WERI-Rb-1 (cell line): ENCODE measurements around the gene PIRT.

Experiments
- DNase-seq: peaks from one replicate; pipeline ENCODE4 v3.0.0-alpha.2; 2020
- H3K27ac ChIP-seq: fragments of 250-450 bp; sonication (Bioruptor Pico); 2 replicates; pipeline ENCODE4 v1.5.1; 2020; ENCODE audit warnings: mild to moderate bottlenecking, moderate library complexity
- H3K27me3 ChIP-seq: fragments of 250-450 bp; sonication (Bioruptor Pico); 2 replicates; pipeline ENCODE4 v1.5.1; 2021; ENCODE audit warnings: mild to moderate bottlenecking, low read depth, moderate library complexity; ENCODE audit not compliant: insufficient read depth, severe bottlenecking
- H3K36me3 ChIP-seq: fragments of 250-450 bp; sonication (Bioruptor Pico); 2 replicates; pipeline ENCODE4 v1.5.1; 2020; ENCODE audit warnings: mild to moderate bottlenecking, moderate library complexity
- H3K4me3 ChIP-seq: 2 replicates; pipeline ENCODE4 v1.5.1; 2011; ENCODE audit warnings: low read depth, mild to moderate bottlenecking, control low read depth, low read length
- H3K9me3 ChIP-seq: fragments of 250-450 bp; sonication (Bioruptor Pico); 2 replicates; pipeline ENCODE4 v1.5.1; 2021; ENCODE audit warnings: mild to moderate bottlenecking, moderate library complexity; ENCODE audit not compliant: severe bottlenecking
- CTCF ChIP-seq: IDR thresholded peaks from 2 replicates; pipeline ENCODE4 v1.5.1; 2011; ENCODE audit warnings: low read depth, mild to moderate bottlenecking, control low read depth, inconsistent platforms, low read length

The PIRT gene

DNA sequence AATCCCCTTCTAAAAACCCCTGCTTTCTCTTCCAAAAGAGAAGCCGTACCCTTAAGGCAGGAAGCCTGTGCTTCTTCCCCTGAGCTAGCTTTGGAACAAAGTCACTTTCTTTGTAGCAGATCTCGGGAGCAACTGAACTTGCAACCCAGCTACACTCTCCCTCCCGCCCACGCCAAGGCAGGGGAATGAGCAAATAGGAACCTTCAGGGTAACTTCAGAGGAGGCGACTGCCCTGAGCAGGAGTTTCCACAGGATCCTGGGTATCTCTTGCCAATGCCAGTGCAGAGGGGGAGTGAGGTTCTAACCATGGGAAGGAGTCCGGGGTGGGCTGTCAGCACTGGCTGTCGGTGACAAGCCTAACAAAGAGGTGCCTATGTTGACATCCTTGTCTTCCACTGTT, 5.9 kb upstream of the PIRT start:
- H3K27ac ChIP-seq, result no peak overlapping the region
- H3K4me3 ChIP-seq, result no peak overlapping the region

GRCh38 chr17:10842658-10843057, 4.8 kb upstream of the PIRT start:
- H3K9me3 ChIP-seq, result no peaks in the 10 kb centered on the region
- H3K27ac ChIP-seq, result no peak overlapping the region
- DNase-seq, result no peak
- no peak for TF ChIP-seq CTCF
- no peaks in the 10 kb centered on the region for H3K36me3 ChIP-seq
- no peak overlapping the region for H3K4me3 ChIP-seq
- H3K27me3 ChIP-seq, result no peaks in the 10 kb centered on the region

More for the DNA sequence above, 5.9 kb upstream of the PIRT start:
- Histone ChIP-seq H3K36me3 (no peaks in the 10 kb centered on the region), H3K9me3 (no peaks in the 10 kb centered on the region), H3K27me3 (no peaks in the 10 kb centered on the region)
- no peak for TF ChIP-seq CTCF
- no peak for DNase-seq

- Histone ChIP-seq H3K9me3 (no peaks in the 10 kb centered on the region), H3K27me3 (no peaks in the 10 kb centered on the region), H3K36me3 (no peaks in the 10 kb centered on the region), H3K27ac (no peak overlapping the region), H3K4me3 (no peak overlapping the region)
- DNase-seq, result no peak
- TF ChIP-seq CTCF, result no peak
Measured at GRCh38 chr17:10838682-10839081, 795 bp upstream of the PIRT start.

- no peak for TF ChIP-seq CTCF
- no peaks in the 10 kb centered on the region for H3K27me3 ChIP-seq
- no peaks in the 10 kb centered on the region for H3K36me3 ChIP-seq
- H3K4me3 ChIP-seq, result no peak overlapping the region
- H3K9me3 ChIP-seq, result no peaks in the 10 kb centered on the region
- DNase-seq, result no peak
- no peak overlapping the region for H3K27ac ChIP-seq
Measured at GRCh38 chr17:10836966-10837590, 809 bp downstream of the PIRT start.

DNA sequence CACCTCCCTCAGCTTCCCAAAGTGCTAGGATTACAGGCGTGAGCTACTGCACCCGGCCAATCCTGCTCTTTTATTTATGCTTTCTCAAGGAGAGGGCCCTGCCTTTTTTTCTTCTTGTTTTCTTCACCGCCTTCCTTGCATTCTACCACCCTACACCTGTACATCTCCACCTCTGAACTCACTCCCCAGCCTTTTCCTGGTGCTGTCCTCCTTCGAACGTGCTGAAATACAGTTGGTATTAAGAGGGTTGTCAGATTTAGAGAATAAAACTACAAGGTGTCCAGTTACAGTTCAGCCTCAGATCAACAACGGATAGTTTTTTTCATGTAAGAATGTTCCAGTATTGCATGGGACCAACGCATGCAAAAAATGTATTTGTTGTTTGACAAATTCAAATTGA, 1.7 kb downstream of the PIRT start:
- H3K9me3 ChIP-seq, result no peaks in the 10 kb centered on the region
- no peaks in the 10 kb centered on the region for H3K27me3 ChIP-seq
- no peak overlapping the region for H3K4me3 ChIP-seq
- TF ChIP-seq CTCF, result no peak
- no peaks in the 10 kb centered on the region for H3K36me3 ChIP-seq
- no peak overlapping the region for H3K27ac ChIP-seq
- DNase-seq, result no peak

- Histone ChIP-seq H3K9me3 (no peaks in the 10 kb centered on the region), H3K4me3 (no peak overlapping the region), H3K36me3 (no peaks in the 10 kb centered on the region), H3K27ac (no peak overlapping the region), H3K27me3 (no peaks in the 10 kb centered on the region)
- DNase-seq, result no peak
- TF ChIP-seq CTCF, result no peak
Measured at GRCh38 chr17:10831696-10832095, 6.2 kb downstream of the PIRT start.
